ENCODE measurements around the gene ISY1.

DNA sequence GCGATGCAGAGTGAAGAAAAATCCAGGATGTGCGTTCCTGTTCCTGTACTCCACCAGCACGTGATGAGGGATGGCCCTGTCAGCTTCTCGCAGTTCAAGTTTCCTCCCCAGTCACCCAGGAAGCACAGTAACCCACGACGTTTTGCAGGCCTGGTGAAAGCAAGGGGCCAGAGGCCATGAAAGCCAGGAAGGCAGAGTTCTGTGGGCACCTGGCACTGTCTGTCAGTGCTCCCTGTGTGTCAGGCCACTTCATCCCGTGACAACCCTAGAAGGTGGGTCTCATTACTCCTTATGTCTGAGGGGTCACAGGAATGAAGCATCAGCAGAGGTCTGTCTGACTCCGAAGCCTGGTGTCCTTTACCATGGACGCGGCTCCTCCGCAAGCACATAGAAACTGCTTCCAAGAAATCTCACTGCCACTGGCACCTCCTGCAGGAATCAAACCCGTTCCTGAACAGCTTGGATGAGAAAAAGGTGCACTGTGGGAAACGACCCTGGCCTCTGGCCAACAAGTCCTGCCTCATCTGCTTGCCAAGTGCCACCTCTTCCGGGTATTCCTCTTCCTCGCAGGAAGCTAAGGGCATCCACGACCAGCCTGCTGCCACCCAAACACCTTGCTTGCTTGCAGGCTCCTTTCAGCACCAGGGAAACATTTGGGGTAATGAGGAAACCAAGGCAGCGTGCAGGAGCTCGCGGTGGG lies 53.8 kb downstream of the ISY1 start:
- TF ChIP-seq, protein P1, sequence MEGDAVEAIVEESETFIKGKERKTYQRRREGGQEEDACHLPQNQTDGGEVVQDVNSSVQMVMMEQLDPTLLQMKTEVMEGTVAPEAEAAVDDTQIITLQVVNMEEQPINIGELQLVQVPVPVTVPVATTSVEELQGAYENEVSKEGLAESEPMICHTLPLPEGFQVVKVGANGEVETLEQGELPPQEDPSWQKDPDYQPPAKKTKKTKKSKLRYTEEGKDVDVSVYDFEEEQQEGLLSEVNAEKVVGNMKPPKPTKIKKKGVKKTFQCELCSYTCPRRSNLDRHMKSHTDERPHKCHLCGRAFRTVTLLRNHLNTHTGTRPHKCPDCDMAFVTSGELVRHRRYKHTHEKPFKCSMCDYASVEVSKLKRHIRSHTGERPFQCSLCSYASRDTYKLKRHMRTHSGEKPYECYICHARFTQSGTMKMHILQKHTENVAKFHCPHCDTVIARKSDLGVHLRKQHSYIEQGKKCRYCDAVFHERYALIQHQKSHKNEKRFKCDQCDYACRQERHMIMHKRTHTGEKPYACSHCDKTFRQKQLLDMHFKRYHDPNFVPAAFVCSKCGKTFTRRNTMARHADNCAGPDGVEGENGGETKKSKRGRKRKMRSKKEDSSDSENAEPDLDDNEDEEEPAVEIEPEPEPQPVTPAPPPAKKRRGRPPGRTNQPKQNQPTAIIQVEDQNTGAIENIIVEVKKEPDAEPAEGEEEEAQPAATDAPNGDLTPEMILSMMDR (IDR thresholded peaks at IDR 0.05): no peak
- TF ChIP-seq POLR2A (IDR thresholded peaks at IDR 0.05): no peak
